OCI-M2 (cell line): ENCODE results near the gene PROSER1.
A peak's percentile ranks its signal among the peaks of the same experiment; 100 is the strongest.
"Not testable (repeated sequence)": the region's sequence is repeated elsewhere in the genome, so short reads cannot be mapped to it uniquely, and the experiment has no call there.

Source experiments
- DNase-seq: peaks from one replicate; lab custom pipeline; 2025; ENCODE audit not compliant: unreplicated experiment; lab: John Stamatoyannopoulos, UW

The PROSER1 gene

GRCh38 chr13:39037880-39038568 is at the start of gene PROSER1, which contains the start of gene NHLRC3:
Gene PROSER1, minus strand, starts transcription at chr13:39038089. Its CDS starts 847 bp downstream, at chr13:39037242.
Gene NHLRC3, plus strand, starts transcription at chr13:39038456. Its CDS starts 184 bp downstream, at chr13:39038640.
- DNase-seq = peak; percentile 73

GRCh38 chr13:39086251-39086945 is 48.5 kb upstream of the PROSER1 start:
- not testable (repeated sequence) for DNase-seq

GRCh38 chr13:39073983-39074382 is 36.1 kb upstream of the PROSER1 start:
- DNase-seq = no peak

- no peak for DNase-seq
Measured at GRCh38 chr13:39072842-39073241, 35.0 kb upstream of the PROSER1 start.

GRCh38 chr13:39062004-39062403 is 24.1 kb upstream of the PROSER1 start:
- DNase-seq = no peak

- no peak for DNase-seq
Measured at GRCh38 chr13:39058040-39058439, 20.2 kb upstream of the PROSER1 start.

- no peak for DNase-seq
Measured at GRCh38 chr13:39056018-39056417, 18.1 kb upstream of the PROSER1 start.

GRCh38 chr13:39054112-39054511 is 16.2 kb upstream of the PROSER1 start:
- DNase-seq = no peak

- no peak for DNase-seq
Measured at GRCh38 chr13:39052944-39053343, 15.1 kb upstream of the PROSER1 start.

GRCh38 chr13:39051157-39051556 is 13.3 kb upstream of the PROSER1 start:
- DNase-seq = no peak

GRCh38 chr13:39049274-39049673 is 11.4 kb upstream of the PROSER1 start:
- no peak for DNase-seq

GRCh38 chr13:39048806-39049205 is 10.9 kb upstream of the PROSER1 start:
- no peak for DNase-seq

- DNase-seq = no peak
Measured at GRCh38 chr13:39047560-39047959, 9.7 kb upstream of the PROSER1 start.

GRCh38 chr13:39044536-39044935 is 6.6 kb upstream of the PROSER1 start:
- DNase-seq = no peak

GRCh38 chr13:39040206-39040605 is 2.3 kb upstream of the PROSER1 start:
- DNase-seq = no peak

GRCh38 chr13:39039041-39039440 is 1.2 kb upstream of the PROSER1 start:
- DNase-seq = no peak

GRCh38 chr13:39038569-39039030 is 711 bp upstream of the PROSER1 start:
- no peak for DNase-seq

GRCh38 chr13:39037410-39037879 is 444 bp downstream of the PROSER1 start:
- no peak for DNase-seq

- no peak for DNase-seq
Measured at GRCh38 chr13:39036212-39036611, 1.7 kb downstream of the PROSER1 start.

GRCh38 chr13:39035799-39036198 is 2.1 kb downstream of the PROSER1 start:
- DNase-seq = no peak

- no peak for DNase-seq
Measured at GRCh38 chr13:39035204-39035603, 2.7 kb downstream of the PROSER1 start.

GRCh38 chr13:39034085-39034484 is 3.8 kb downstream of the PROSER1 start:
- no peak for DNase-seq
